ENCODE measurements around the gene NDUFS1. TPM values are rescaled to one million over a fixed set of nuclear protein-coding genes. Genes with fewer than 3 reads are reported as not detected.
"Not testable (repeated sequence)": the region's sequence is repeated elsewhere in the genome, so short reads cannot be mapped to it uniquely, and the experiment has no call there.

The NDUFS1 gene
- total RNA-seq, 1 donor from 2014 or later, result 64.7 TPM

GRCh38 chr2:206163251-206163880 is 4.1 kb upstream of the NDUFS1 start:
- intact Hi-C loops (cut with micrococcal nuclease), result loop anchor here (5.0 kb wide), 1 partner anchor 279 kb away; the partner anchor contains the start of gene ADAM23

DNA sequence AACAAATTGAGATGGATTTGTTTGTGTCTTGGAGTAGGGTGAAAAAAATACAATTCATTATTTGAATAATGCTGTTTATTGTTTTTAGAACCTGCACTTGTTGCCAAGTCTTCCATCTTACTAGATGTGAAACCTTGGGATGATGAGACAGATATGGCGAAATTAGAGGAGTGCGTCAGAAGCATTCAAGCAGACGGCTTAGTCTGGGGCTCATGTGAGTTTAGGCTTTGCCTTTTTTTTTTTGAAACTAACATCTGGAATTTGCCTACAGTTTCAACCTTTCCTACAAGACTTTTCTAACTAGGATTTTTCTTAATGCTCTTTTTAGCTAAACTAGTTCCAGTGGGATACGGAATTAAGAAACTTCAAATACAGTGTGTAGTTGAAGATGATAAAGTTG is 3.2 kb upstream of the NDUFS1 start:
- intact Hi-C loops (cut with micrococcal nuclease), result loop anchor here (5.0 kb wide), 1 partner anchor 280 kb away; the partner anchor contains the start of gene ADAM23

- intact Hi-C loops (cut with micrococcal nuclease), result loop anchor here (5.0 kb wide), 1 partner anchor 282 kb away; the partner anchor contains the start of gene ADAM23
Observed at GRCh38 chr2:206160807-206161179, 1.5 kb upstream of the NDUFS1 start.

- intact Hi-C loops (cut with micrococcal nuclease), result loop anchor here (5.0 kb wide), 1 partner anchor 282 kb away; the partner anchor contains the start of gene ADAM23
Observed at GRCh38 chr2:206160125-206160806, 1.0 kb upstream of the NDUFS1 start.

- intact Hi-C loops (cut with micrococcal nuclease), result loop anchor here (1.0 to 10.0 kb wide), 10 partner anchors 72 to 1553 kb away; partner anchors contain the start of genes CCNYL1, CREB1, FASTKD2 and INO80D
Observed at GRCh38 chr2:206158563-206159345, 490 bp downstream of the NDUFS1 start.

- intact Hi-C loops (cut with micrococcal nuclease), result loop anchor here (5.0 to 10.0 kb wide), 2 partner anchors 135 to 1178 kb away; no protein-coding TSS in a partner anchor
Observed at GRCh38 chr2:206157014-206157413, 2.2 kb downstream of the NDUFS1 start.

- intact Hi-C loops (cut with micrococcal nuclease), result loop anchor here (10.0 kb wide), 1 partner anchor 1181 kb away; no protein-coding TSS in a partner anchor
Observed at GRCh38 chr2:206154197-206154596, 5.0 kb downstream of the NDUFS1 start.

GRCh38 chr2:206150631-206151030 is 8.6 kb downstream of the NDUFS1 start:
- intact Hi-C loops (cut with micrococcal nuclease), result loop anchor here (10.0 kb wide), 1 partner anchor 1184 kb away; no protein-coding TSS in a partner anchor

- intact Hi-C loops (cut with micrococcal nuclease), result loop anchor here (10.0 kb wide), 1 partner anchor 1185 kb away; no protein-coding TSS in a partner anchor
Observed at GRCh38 chr2:206150168-206150567, 9.1 kb downstream of the NDUFS1 start.

DNA sequence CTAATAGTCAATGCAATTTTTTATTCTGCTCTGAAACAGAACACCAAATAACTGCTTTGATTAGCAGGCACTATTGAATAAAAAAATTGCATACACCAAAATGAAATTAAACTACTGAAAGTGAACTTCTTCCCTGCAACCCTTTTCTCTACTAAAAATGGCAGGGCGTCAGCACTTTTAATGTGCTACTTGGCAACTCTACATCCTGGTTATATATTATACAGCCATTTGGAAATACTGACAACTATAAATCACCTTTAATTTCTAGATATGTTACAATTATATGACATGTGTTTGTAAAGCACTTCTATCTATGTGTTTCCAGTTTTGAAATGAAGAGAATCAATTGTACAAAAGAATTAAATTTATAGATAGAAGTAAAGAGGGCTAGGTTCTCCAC is 9.9 kb downstream of the NDUFS1 start:
- intact Hi-C loops (cut with micrococcal nuclease), result no loop called here

- intact Hi-C loops (cut with micrococcal nuclease), result no loop called here
Observed at GRCh38 chr2:206145665-206146064, 13.6 kb downstream of the NDUFS1 start.

GRCh38 chr2:206144383-206144782 is 14.9 kb downstream of the NDUFS1 start:
- intact Hi-C loops (cut with micrococcal nuclease), result no loop called here

DNA sequence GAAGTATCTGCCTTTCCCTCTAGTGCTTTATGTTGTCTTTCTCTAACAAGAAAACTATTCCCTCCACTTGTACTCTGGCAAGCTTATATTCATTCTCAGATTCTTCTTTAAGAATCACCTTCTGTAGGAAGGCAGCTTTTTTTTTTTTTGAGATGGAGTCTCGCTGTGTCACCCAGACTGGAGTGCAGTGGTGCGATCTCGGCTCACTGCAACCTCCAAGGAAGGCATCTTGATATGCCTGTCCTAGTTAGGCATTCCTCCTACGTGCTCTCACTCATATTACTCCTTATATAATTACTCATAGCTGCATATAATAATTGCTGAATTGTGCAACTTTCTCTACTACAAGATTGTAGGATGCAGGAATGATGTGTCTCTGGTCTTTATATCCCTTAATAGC is 15.8 kb downstream of the NDUFS1 start:
- intact Hi-C loops (cut with micrococcal nuclease), result no loop called here

GRCh38 chr2:206127656-206128055 is 31.6 kb downstream of the NDUFS1 start:
- intact Hi-C loops (cut with micrococcal nuclease), result no loop called here

DNA sequence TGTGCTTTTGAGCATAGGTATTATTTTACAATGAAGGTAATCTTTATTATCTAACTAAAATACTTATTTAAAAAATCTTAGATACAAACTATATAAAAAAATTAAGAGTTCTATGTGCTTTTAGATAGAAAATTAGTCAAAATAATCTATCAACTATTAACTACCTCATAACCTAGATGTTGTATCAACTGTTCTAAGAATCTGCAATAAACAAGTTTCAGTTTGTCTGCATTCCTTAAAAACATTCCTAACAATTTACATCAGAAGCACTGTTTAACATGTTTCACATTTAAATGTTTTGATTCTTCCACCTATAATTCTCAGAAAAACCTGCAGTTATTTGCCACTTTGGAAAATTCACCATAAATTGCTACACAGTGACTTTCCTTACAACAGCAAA is 33.3 kb downstream of the NDUFS1 start:
- intact Hi-C loops (cut with micrococcal nuclease), result no loop called here

DNA sequence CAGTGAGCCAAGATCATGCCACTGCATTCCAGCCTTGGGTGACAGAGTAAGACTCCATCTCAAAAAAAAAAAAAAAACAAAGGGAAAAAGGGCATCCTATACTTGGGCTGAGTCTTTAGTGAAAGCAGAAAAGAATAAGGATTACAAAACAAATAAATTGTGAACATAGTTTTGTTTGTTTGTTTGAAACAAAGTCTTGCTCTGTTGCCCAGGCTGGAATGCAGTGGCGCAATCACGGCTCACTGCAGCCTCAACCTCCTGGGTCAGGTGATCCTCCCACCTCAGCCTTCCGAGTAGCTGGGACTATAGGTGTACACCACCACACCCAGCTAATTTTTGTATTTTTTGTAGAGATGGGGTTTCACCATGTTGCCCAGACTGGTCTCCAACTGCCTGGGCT is 36.7 kb downstream of the NDUFS1 start:
- intact Hi-C loops (cut with micrococcal nuclease), result not testable (repeated sequence)

GRCh38 chr2:206116278-206116677 is 43.0 kb downstream of the NDUFS1 start:
- intact Hi-C loops (cut with micrococcal nuclease), result no loop called here

GRCh38 chr2:206115026-206115578 is 44.1 kb downstream of the NDUFS1 start:
- intact Hi-C loops (cut with micrococcal nuclease), result no loop called here

DNA sequence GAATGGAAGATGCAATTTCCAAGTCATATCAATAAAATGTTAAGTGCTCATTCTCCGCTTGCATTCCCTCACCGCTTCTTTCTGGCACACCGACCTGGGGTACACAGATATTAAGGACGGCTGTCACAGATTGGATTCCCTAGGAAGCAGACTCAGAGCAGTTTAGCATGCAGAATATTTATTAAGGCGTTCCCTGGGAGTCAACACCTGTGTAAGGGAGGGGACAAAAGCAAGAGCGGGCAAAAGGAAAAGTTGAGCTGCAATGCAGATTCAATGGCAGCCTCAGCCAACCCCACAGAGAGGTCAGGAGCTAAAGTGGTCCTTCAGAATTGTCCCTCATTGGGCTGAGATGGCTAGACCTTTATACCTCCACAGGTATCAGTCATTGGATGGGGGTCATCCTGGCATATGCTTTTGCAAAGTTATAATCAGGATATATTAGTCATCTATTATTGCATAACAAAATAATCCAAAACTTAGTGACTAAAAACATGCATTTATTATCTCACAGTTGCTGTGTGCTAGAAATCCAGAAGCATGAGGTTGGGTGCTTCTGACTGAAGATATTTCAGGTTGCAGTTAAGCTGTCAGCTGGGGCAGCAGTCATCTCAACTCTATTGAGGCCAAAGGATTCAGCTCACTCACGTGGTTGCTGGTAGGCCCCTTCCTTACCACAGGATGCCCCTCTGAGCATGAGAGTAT is 46.2 kb downstream of the NDUFS1 start:
- intact Hi-C loops (cut with micrococcal nuclease), result no loop called here

DNA sequence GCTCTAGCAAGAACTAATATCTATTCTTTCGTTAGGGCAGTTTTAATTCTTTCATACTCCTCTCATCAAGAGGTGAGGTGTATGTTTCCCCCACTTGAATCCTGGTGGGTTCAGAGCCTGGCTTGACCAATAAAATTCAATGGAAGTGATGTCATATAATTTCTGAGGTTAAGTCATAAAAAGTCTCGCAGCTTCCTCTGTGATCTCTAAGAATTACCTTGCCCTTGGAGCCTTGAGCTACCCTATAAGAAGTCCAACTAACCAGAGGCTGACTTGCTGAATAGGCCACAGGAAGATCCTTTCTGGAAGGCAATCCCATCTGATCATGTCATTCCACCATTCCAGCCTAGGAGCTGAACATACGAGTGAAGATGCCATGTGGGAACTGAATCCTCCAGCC is 47.1 kb downstream of the NDUFS1 start:
- intact Hi-C loops (cut with micrococcal nuclease), result no loop called here

- intact Hi-C loops (cut with micrococcal nuclease), result no loop called here
Observed at GRCh38 chr2:206108713-206109112, 50.5 kb downstream of the NDUFS1 start.
